H1 (cell line): ENCODE measurements around the gene CEACAM5. TPM values are rescaled to one million over a fixed set of nuclear protein-coding genes. Genes with fewer than 3 reads are reported as not detected.

Experiments
- CEBPB ChIP-seq: IDR thresholded peaks from 2 replicates; pipeline ENCODE4 v1.6.1; 2012; ENCODE audit warnings: low read depth, low read length
- CREB1 ChIP-seq: IDR thresholded peaks from 2 replicates; pipeline ENCODE4 v1.6.1; 2012; ENCODE audit warnings: inconsistent platforms
- EZH2 ChIP-seq: fragments of 200-600 bp; sonication (generic); IDR thresholded peaks from 2 replicates; pipeline ENCODE4 v1.7.1; 2012; ENCODE audit warnings: low read depth, mild to moderate bottlenecking, moderate library complexity, low read length, inconsistent platforms; ENCODE audit not compliant: severe bottlenecking
- SIN3A ChIP-seq, 2 experiments: IDR thresholded peaks in 1 of 2; conservative IDR thresholded peaks in 1 of 2; 2 replicates each; pipeline ENCODE4 v1.6.1; 2011 to 2012; ENCODE audit warnings: low read length in 2 of 2, improper control_type of control experiment in 1 of 2, low read depth in 1 of 2, mild to moderate bottlenecking in 1 of 2
- TBP ChIP-seq: IDR thresholded peaks from 2 replicates; pipeline ENCODE4 v1.6.1; 2011; ENCODE audit warnings: low read depth, low read length, improper control_type of control experiment
- polyA plus RNA-seq, 7 experiments: library from polyadenylated mRNA; depleted of rRNA in 3 of 7; stranded (reverse) in 5 of 7; unstranded in 2 of 7; fragments of >200 nt in 5 of 7; fragments of 200-250 nt in 2 of 7; gene quantifications; 1 replicate in 5 of 7; 2 replicates in 1 of 7; 4 replicates in 1 of 7; pipeline versions ENCODE4 v1.2.1 to v1.2.3, GENCODE V29; 2011 to 2013; ENCODE audit warnings: missing spikeins in 2 of 7, mixed read lengths in 2 of 7
- total RNA-seq: library from RNA; stranded (reverse); fragmentation: NEBNext Ultra II Directional; extraction: Animal tissue kit (Norgen Biotek cat#: 25700); gene quantifications from 2 replicates; pipeline ENCODE4 v1.2.1, GENCODE V29; 2021

CEACAM5 gene
- total and polyA plus RNA-seq, 2 of the 8 experiments (the other 6 are each of a cell fraction or from before 2014, with no cell fraction given), result not detected

GRCh38 chr19:41734585-41734984 is 26.2 kb downstream of the CEACAM5 start (continued):
- TF ChIP-seq CEBPB (no peak), TBP (no peak), CREB1 (no peak), EZH2 (no peak), SIN3A (conservative IDR thresholded peaks at IDR 0.05 in 1 of 2, IDR thresholded peaks at IDR 0.05 in 1 of 2; ENCODE audit: low read depth in 1 of 2, low read length in 2 of 2) (no peak)
